ENCODE measurements around the gene TNRC18.
"Not testable (repeated sequence)": the region's sequence is repeated elsewhere in the genome, so short reads cannot be mapped to it uniquely, and the experiment has no call there.

DNA sequence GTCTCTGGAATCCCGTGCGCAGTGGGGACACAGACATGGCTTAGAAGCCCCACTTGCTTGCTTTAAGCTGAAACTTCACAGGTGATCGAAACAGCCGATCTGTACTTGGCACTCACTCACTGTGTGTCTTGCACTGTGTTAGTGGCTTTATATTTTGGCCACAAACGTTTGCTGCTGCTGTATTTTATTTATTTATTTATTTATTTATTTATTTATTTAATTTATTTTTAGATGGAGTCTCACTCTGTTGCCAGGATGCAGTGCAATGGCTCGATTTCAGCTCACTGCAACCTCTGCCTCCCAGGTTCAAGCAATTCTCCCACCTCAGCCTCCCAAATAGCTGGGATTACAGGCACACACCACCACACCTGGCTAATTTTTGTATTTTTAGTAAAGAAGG lies 63.6 kb downstream of the TNRC18 start:
- TF ChIP-seq, protein P1, sequence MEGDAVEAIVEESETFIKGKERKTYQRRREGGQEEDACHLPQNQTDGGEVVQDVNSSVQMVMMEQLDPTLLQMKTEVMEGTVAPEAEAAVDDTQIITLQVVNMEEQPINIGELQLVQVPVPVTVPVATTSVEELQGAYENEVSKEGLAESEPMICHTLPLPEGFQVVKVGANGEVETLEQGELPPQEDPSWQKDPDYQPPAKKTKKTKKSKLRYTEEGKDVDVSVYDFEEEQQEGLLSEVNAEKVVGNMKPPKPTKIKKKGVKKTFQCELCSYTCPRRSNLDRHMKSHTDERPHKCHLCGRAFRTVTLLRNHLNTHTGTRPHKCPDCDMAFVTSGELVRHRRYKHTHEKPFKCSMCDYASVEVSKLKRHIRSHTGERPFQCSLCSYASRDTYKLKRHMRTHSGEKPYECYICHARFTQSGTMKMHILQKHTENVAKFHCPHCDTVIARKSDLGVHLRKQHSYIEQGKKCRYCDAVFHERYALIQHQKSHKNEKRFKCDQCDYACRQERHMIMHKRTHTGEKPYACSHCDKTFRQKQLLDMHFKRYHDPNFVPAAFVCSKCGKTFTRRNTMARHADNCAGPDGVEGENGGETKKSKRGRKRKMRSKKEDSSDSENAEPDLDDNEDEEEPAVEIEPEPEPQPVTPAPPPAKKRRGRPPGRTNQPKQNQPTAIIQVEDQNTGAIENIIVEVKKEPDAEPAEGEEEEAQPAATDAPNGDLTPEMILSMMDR (IDR thresholded peaks at IDR 0.05), result not testable (repeated sequence)
- TF ChIP-seq POLR2A (IDR thresholded peaks at IDR 0.05), result not testable (repeated sequence)

Measured in esophagus squamous epithelium (tissue), 4 donors.